ENCODE results near the gene VAX1. TPM values are rescaled to one million over a fixed set of nuclear protein-coding genes. Genes with fewer than 3 reads are reported as not detected.
"Not testable (repeated sequence)": the region's sequence is repeated elsewhere in the genome, so short reads cannot be mapped to it uniquely, and the experiment has no call there.

Gene VAX1
- polyA plus RNA-seq (2011; rRNA removed) (not detected in 2 replicates), polyA minus RNA-seq (2011; rRNA and poly(A)+ RNA removed) (not detected in 2 replicates)

GRCh38 chr10:117137911-117138642 is at the start of gene VAX1:
VAX1 (minus strand) TSS chr10:117138270; CDS start chr10:117138056, 214 bp downstream.
- H3K27ac ChIP-seq (ENCODE audit: low read depth, low read length): no peak within 1 kb of the TSS
- no peak for DNase-seq (ENCODE audit: low read depth, low spot score)
- peaks cover 24% of the 10 kb centered on the region for H3K9me3 ChIP-seq (ENCODE audit: control insufficient read depth, insufficient read depth, low read length)
- ChIA-PET CTCF (no interaction called here), POLR2A (no interaction called here)
- no peak for TF ChIP-seq CTCF (IDR thresholded peaks at IDR 0.05; ENCODE audit: low read depth, low read length)
- H3K4me3 ChIP-seq (ENCODE audit: low read depth, low read length): peak within 1 kb of the TSS; percentile 25; the same call in 1 of the 2 replicates
- peaks cover 77% of the 10 kb centered on the region for H3K27me3 ChIP-seq (ENCODE audit: control insufficient read depth, insufficient read depth, low read length)

- ChIA-PET CTCF (interaction anchor here (0.7 to 1.7 kb wide), 3 partner anchors 12 to 395 kb away, joined by 3 to 12 read pairs (median 5); no protein-coding TSS in a partner anchor), POLR2A (no interaction called here)
Observed at GRCh38 chr10:117186832-117187615, 49.0 kb upstream of the VAX1 start.

GRCh38 chr10:117185817-117186216 is 47.7 kb upstream of the VAX1 start:
- CTCF ChIA-PET: interaction anchor here (1.1 kb wide), 1 partner anchor 31 kb away, joined by 3 read pairs; no protein-coding TSS in a partner anchor
- POLR2A ChIA-PET; H3K27ac ChIP-seq (ENCODE audit: low read depth, low read length); H3K4me3 ChIP-seq (ENCODE audit: low read depth, low read length); H3K27me3 ChIP-seq (ENCODE audit: control insufficient read depth, insufficient read depth, low read length); H3K9me3 ChIP-seq (ENCODE audit: control insufficient read depth, insufficient read depth, low read length); DNase-seq (ENCODE audit: low read depth, low spot score): not testable (repeated sequence)

More at GRCh38 chr10:117186832-117187615, 49.0 kb upstream of the VAX1 start:
- TF ChIP-seq CTCF (IDR thresholded peaks at IDR 0.05; ENCODE audit: low read depth, low read length): no peak
- no peak for DNase-seq (ENCODE audit: low read depth, low spot score)
- H3K27me3 ChIP-seq (ENCODE audit: control insufficient read depth, insufficient read depth, low read length): no peaks in the 10 kb centered on the region
- no peaks in the 10 kb centered on the region for H3K9me3 ChIP-seq (ENCODE audit: control insufficient read depth, insufficient read depth, low read length)
- no peak overlapping the region for H3K27ac ChIP-seq (ENCODE audit: low read depth, low read length)
- no peak overlapping the region for H3K4me3 ChIP-seq (ENCODE audit: low read depth, low read length)

- POLR2A ChIA-PET: no interaction called here
- no peaks in the 10 kb centered on the region for H3K27me3 ChIP-seq (ENCODE audit: control insufficient read depth, insufficient read depth, low read length)
- H3K4me3 ChIP-seq (ENCODE audit: low read depth, low read length): no peak overlapping the region
- no peaks in the 10 kb centered on the region for H3K9me3 ChIP-seq (ENCODE audit: control insufficient read depth, insufficient read depth, low read length)
- no peak for DNase-seq (ENCODE audit: low read depth, low spot score)
- no peak for TF ChIP-seq CTCF (IDR thresholded peaks at IDR 0.05; ENCODE audit: low read depth, low read length)
- CTCF ChIA-PET: interaction anchor here (1.1 to 1.9 kb wide), 2 partner anchors 10 to 32 kb away, joined by 3 to 6 read pairs; no protein-coding TSS in a partner anchor
- no peak overlapping the region for H3K27ac ChIP-seq (ENCODE audit: low read depth, low read length)
Observed at GRCh38 chr10:117184821-117185220, 46.8 kb upstream of the VAX1 start.

- no peak overlapping the region for H3K27ac ChIP-seq (ENCODE audit: low read depth, low read length)
- no peaks in the 10 kb centered on the region for H3K9me3 ChIP-seq (ENCODE audit: control insufficient read depth, insufficient read depth, low read length)
- POLR2A ChIA-PET: no interaction called here
- CTCF ChIA-PET: interaction anchor here (1.9 kb wide), 1 partner anchor 10 kb away, joined by 6 read pairs; no protein-coding TSS in a partner anchor
- H3K4me3 ChIP-seq (ENCODE audit: low read depth, low read length): no peak overlapping the region
- TF ChIP-seq CTCF (IDR thresholded peaks at IDR 0.05; ENCODE audit: low read depth, low read length): no peak
- DNase-seq (ENCODE audit: low read depth, low spot score): no peak
- no peaks in the 10 kb centered on the region for H3K27me3 ChIP-seq (ENCODE audit: control insufficient read depth, insufficient read depth, low read length)
Observed at GRCh38 chr10:117184296-117184695, 46.2 kb upstream of the VAX1 start.
